Measurements from ENCODE around the gene KCND3. TPM values are rescaled to one million over a fixed set of nuclear protein-coding genes. Genes with fewer than 3 reads are reported as not detected.

Gene KCND3
- total RNA-seq, 5 donors from 2014 or later (not counting 1 experiment from before 2014, with no cell fraction given), result not detected

GRCh38 chr1:111737216-111738132 lies 252.0 kb downstream of the KCND3 start:
- H3K4me1 Mint-ChIP-seq, result peaks cover 18 to 32% (median 22%) of the 10 kb centered on the region in 3 donors
- H3K9me3 ChIP-seq, result no peaks in the 10 kb centered on the region
- WGBS (ENCODE audit: insufficient coverage), result 76% methylated on average over 5 of the region's 8 CpGs
- POLR2A ChIA-PET, result interaction anchor here in 1 of 2 donors (1.0 to 1.2 kb wide), 2 partner anchors 14 to 18 kb away, joined by 3 to 4 read pairs; partner anchors contain the start of gene DDX20
- H3K27me3 ChIP-seq (replicated peaks in 1 of 2; ENCODE audit: control insufficient read depth in 2 of 2, extremely low read depth in 1 of 2, insufficient read depth in 2 of 2, low read length in 1 of 2), result peaks cover 2 to 63% of the 10 kb centered on the region in 2 experiments
- ATAC-seq (replicated peaks in 1 of 4) (no peak), DNase-seq (peak in 1 of 35 experiments; percentile 11)
- no peaks in the 10 kb centered on the region for H3K36me3 Mint-ChIP-seq
- H3K27ac Mint-ChIP-seq, result peak overlapping the region in 1 of 2 donors; percentile 19
- H3K4me3 ChIP-seq (ENCODE audit: control insufficient read depth in 1 of 2, extremely low read depth in 1 of 2, low read length in 1 of 2), result peak overlapping the region; percentile 58 to 74
- CTCF ChIA-PET, result interaction anchor here in 1 of 2 donors (1.2 to 1.8 kb wide), 5 partner anchors 10 to 229 kb away, joined by 3 to 6 read pairs (median 5); no protein-coding TSS in a partner anchor
- no peaks in the 10 kb centered on the region for H3K36me3 ChIP-seq (ENCODE audit: control insufficient read depth in 2 of 2, extremely low read depth in 1 of 2, insufficient read depth in 1 of 2, low read length in 1 of 2)
- H3K4me1 ChIP-seq (ENCODE audit: control insufficient read depth in 1 of 2, extremely low read depth in 1 of 2, insufficient read depth in 2 of 2, low read length in 2 of 2), result peaks cover 0 to 36% of the 10 kb centered on the region in 2 experiments
- peak overlapping the region; percentile 69 to 93 (median 78) for H3K4me3 Mint-ChIP-seq
- H3K27ac ChIP-seq (ENCODE audit: low read length), result no peak overlapping the region
- H3K9me3 Mint-ChIP-seq, result no peaks in the 10 kb centered on the region
- H3K27me3 Mint-ChIP-seq, result peaks cover 15 to 23% of the 10 kb centered on the region in 2 donors

GRCh38 chr1:111736548-111737215 lies 252.8 kb downstream of the KCND3 start:
- no peaks in the 10 kb centered on the region for H3K36me3 Mint-ChIP-seq
- H3K4me1 ChIP-seq (ENCODE audit: control insufficient read depth in 1 of 2, extremely low read depth in 1 of 2, insufficient read depth in 2 of 2, low read length in 2 of 2), result peaks cover 0 to 36% of the 10 kb centered on the region in 2 experiments
- DNase-seq (peak in 1 of 35 experiments; percentile 23), ATAC-seq (replicated peaks in 1 of 4) (no peak)
- ChIA-PET POLR2A (no interaction called here), CTCF (interaction anchor here in 1 of 2 donors (1.2 to 1.3 kb wide), 2 partner anchors 11 to 22 kb away, joined by 3 to 6 read pairs; no protein-coding TSS in a partner anchor)
- H3K9me3 ChIP-seq, result no peaks in the 10 kb centered on the region
- peaks cover 2 to 71% of the 10 kb centered on the region in 2 experiments for H3K27me3 ChIP-seq (replicated peaks in 1 of 2; ENCODE audit: control insufficient read depth in 2 of 2, extremely low read depth in 1 of 2, insufficient read depth in 2 of 2, low read length in 1 of 2)
- H3K4me3 Mint-ChIP-seq, result no peak overlapping the region
- no peaks in the 10 kb centered on the region for H3K9me3 Mint-ChIP-seq
- peaks cover 15 to 23% of the 10 kb centered on the region in 2 donors for H3K27me3 Mint-ChIP-seq
- 86% methylated on average over 1 of the region's 4 CpGs for WGBS (ENCODE audit: insufficient coverage)
- H3K27ac ChIP-seq (ENCODE audit: low read length), result no peak overlapping the region
- H3K4me1 Mint-ChIP-seq, result peaks cover 18 to 32% (median 22%) of the 10 kb centered on the region in 3 donors
- H3K4me3 ChIP-seq (ENCODE audit: control insufficient read depth in 1 of 2, extremely low read depth in 1 of 2, low read length in 1 of 2), result no peak overlapping the region
- H3K27ac Mint-ChIP-seq, result no peak overlapping the region
- no peaks in the 10 kb centered on the region for H3K36me3 ChIP-seq (ENCODE audit: control insufficient read depth in 2 of 2, extremely low read depth in 1 of 2, insufficient read depth in 1 of 2, low read length in 1 of 2)

- Mint-ChIP-seq H3K4me3 (no peak overlapping the region), H3K4me1 (peaks cover 18 to 31% (median 22%) of the 10 kb centered on the region in 3 donors), H3K36me3 (no peaks in the 10 kb centered on the region), H3K27me3 (peaks cover 14 to 21% of the 10 kb centered on the region in 2 donors), H3K27ac (no peak overlapping the region), H3K9me3 (no peaks in the 10 kb centered on the region)
- Histone ChIP-seq H3K4me1 (ENCODE audit: control insufficient read depth in 1 of 2, extremely low read depth in 1 of 2, insufficient read depth in 2 of 2, low read length in 2 of 2) (peaks cover 0 to 36% of the 10 kb centered on the region in 2 experiments), H3K27me3 (replicated peaks in 1 of 2; ENCODE audit: control insufficient read depth in 2 of 2, extremely low read depth in 1 of 2, insufficient read depth in 2 of 2, low read length in 1 of 2) (peaks cover 1 to 64% of the 10 kb centered on the region in 2 experiments), H3K36me3 (ENCODE audit: control insufficient read depth in 2 of 2, extremely low read depth in 1 of 2, insufficient read depth in 1 of 2, low read length in 1 of 2) (no peaks in the 10 kb centered on the region), H3K9me3 (no peaks in the 10 kb centered on the region), H3K27ac (ENCODE audit: low read length) (no peak overlapping the region), H3K4me3 (ENCODE audit: control insufficient read depth in 1 of 2, extremely low read depth in 1 of 2, low read length in 1 of 2) (no peak overlapping the region)
- CTCF ChIA-PET, result interaction anchor here in 1 of 2 donors (1.2 kb wide), 1 partner anchor 21 kb away, joined by 6 read pairs; no protein-coding TSS in a partner anchor
- ATAC-seq (replicated peaks in 1 of 4), result no peak
- peak in 1 of 35 experiments; percentile 3 for DNase-seq
- POLR2A ChIA-PET, result no interaction called here
- WGBS (ENCODE audit: insufficient coverage), result 96% methylated on average over 4 of the region's 8 CpGs
Observed at GRCh38 chr1:111735858-111736544, 253.5 kb downstream of the KCND3 start.

- H3K9me3 ChIP-seq, result no peaks in the 10 kb centered on the region
- Mint-ChIP-seq H3K4me3 (no peak overlapping the region), H3K4me1 (peaks cover 14 to 24% (median 18%) of the 10 kb centered on the region in 3 donors), H3K27me3 (peaks cover 10 to 16% of the 10 kb centered on the region in 2 donors), H3K27ac (no peak overlapping the region), H3K36me3 (no peaks in the 10 kb centered on the region), H3K9me3 (no peaks in the 10 kb centered on the region)
- peaks cover 0 to 57% of the 10 kb centered on the region in 2 experiments for H3K27me3 ChIP-seq (replicated peaks in 1 of 2; ENCODE audit: control insufficient read depth in 2 of 2, extremely low read depth in 1 of 2, insufficient read depth in 2 of 2, low read length in 1 of 2)
- no peaks in the 10 kb centered on the region for H3K36me3 ChIP-seq (ENCODE audit: control insufficient read depth in 2 of 2, extremely low read depth in 1 of 2, insufficient read depth in 1 of 2, low read length in 1 of 2)
- POLR2A ChIA-PET, result no interaction called here
- H3K4me1 ChIP-seq (ENCODE audit: control insufficient read depth in 1 of 2, extremely low read depth in 1 of 2, insufficient read depth in 2 of 2, low read length in 2 of 2), result peaks cover 0 to 32% of the 10 kb centered on the region in 2 experiments
- H3K4me3 ChIP-seq (ENCODE audit: control insufficient read depth in 1 of 2, extremely low read depth in 1 of 2, low read length in 1 of 2), result no peak overlapping the region
- DNase-seq (no peak), ATAC-seq (replicated peaks in 1 of 4) (no peak)
- CTCF ChIA-PET, result no interaction called here
- no peak overlapping the region for H3K27ac ChIP-seq (ENCODE audit: low read length)
- WGBS (ENCODE audit: insufficient coverage), result 70% methylated on average over 1 of the region's 4 CpGs
Observed at GRCh38 chr1:111735321-111735720, 254.1 kb downstream of the KCND3 start.

GRCh38 chr1:111734856-111735255 lies 254.6 kb downstream of the KCND3 start:
- H3K4me1 ChIP-seq (ENCODE audit: control insufficient read depth in 1 of 2, extremely low read depth in 1 of 2, insufficient read depth in 2 of 2, low read length in 2 of 2), result peaks cover 0 to 27% of the 10 kb centered on the region in 2 experiments
- Mint-ChIP-seq H3K4me1 (peaks cover 12 to 20% (median 16%) of the 10 kb centered on the region in 3 donors), H3K27ac (no peak overlapping the region), H3K27me3 (peaks cover 9 to 14% of the 10 kb centered on the region in 2 donors), H3K36me3 (no peaks in the 10 kb centered on the region), H3K4me3 (no peak overlapping the region), H3K9me3 (no peaks in the 10 kb centered on the region)
- H3K27me3 ChIP-seq (replicated peaks in 1 of 2; ENCODE audit: control insufficient read depth in 2 of 2, extremely low read depth in 1 of 2, insufficient read depth in 2 of 2, low read length in 1 of 2), result peaks cover 0 to 53% of the 10 kb centered on the region in 2 experiments
- H3K36me3 ChIP-seq (ENCODE audit: control insufficient read depth in 2 of 2, extremely low read depth in 1 of 2, insufficient read depth in 1 of 2, low read length in 1 of 2), result no peaks in the 10 kb centered on the region
- 88% methylated on average over 1 of the region's 3 CpGs for WGBS (ENCODE audit: insufficient coverage)
- ATAC-seq (replicated peaks in 1 of 4) (no peak), DNase-seq (no peak)
- no peaks in the 10 kb centered on the region for H3K9me3 ChIP-seq
- H3K27ac ChIP-seq (ENCODE audit: low read length), result no peak overlapping the region
- POLR2A ChIA-PET, result no interaction called here
- no peak overlapping the region for H3K4me3 ChIP-seq (ENCODE audit: control insufficient read depth in 1 of 2, extremely low read depth in 1 of 2, low read length in 1 of 2)
- CTCF ChIA-PET, result no interaction called here

Data from T-cell (primary cell).